B cell (primary cell): ENCODE results near the gene MGAT5. TPM values are rescaled to one million over a fixed set of nuclear protein-coding genes. Genes with fewer than 3 reads are reported as not detected.

ENCODE experiments used
- ATAC-seq: fragments of 200-7000 bp; cut with Tn5 transposase; one replicate; pipeline ENCODE4 v1.10.0; 2021; ENCODE audit warnings: low read depth, mild to moderate bottlenecking, moderate number of reproducible peaks, moderate library complexity
- CTCF ChIA-PET: fragments of 350-600 bp; sonication (Branson Sonifier 250); formaldehyde crosslinking; loops from one replicate; lab custom pipeline; 2021; ENCODE audit warnings: antibody characterized with exemption, inconsistent platforms; lab: Charles Lee
- POLR2A ChIA-PET: fragments of 350-600 bp; sonication (Branson Sonifier 250); formaldehyde crosslinking; loops from one replicate; lab custom pipeline; 2021; ENCODE audit warnings: antibody characterized with exemption; lab: Charles Lee
- DNase-seq: peaks from one replicate; pipeline ENCODE4 v3.0.0; 2013
- H2AFZ ChIP-seq: 2 replicates; pipeline ENCODE4 v1.6.1; 2012; ENCODE audit warnings: mild to moderate bottlenecking, low read depth, low read length; ENCODE audit not compliant: insufficient read depth, poor library complexity, severe bottlenecking
- H3K27ac ChIP-seq, 2 donors: 1 replicate in 1 of 2; 2 replicates in 1 of 2; pipeline ENCODE4 v1.5.1; 2012 to 2013; ENCODE audit warnings: low read length in 2 of 2, mild to moderate bottlenecking in 2 of 2, moderate library complexity in 1 of 2
- H3K27me3 ChIP-seq, 4 experiments: fragments of 200-600 bp in 1 of 4; sonication (generic) in 1 of 4; replicated peaks in 1 of 4; 1 replicate in 2 of 4; 2 replicates in 2 of 4; pipeline versions ENCODE4 v1.6.1 to v1.7.0; 2013 to 2016; ENCODE audit warnings: low read length in 3 of 4, mild to moderate bottlenecking in 2 of 4, mixed read lengths in 1 of 4, moderate library complexity in 1 of 4; ENCODE audit not compliant: insufficient read depth in 4 of 4, control insufficient read depth in 3 of 4; ENCODE audit errors: control extremely low read depth in 1 of 4
- H3K36me3 ChIP-seq, 2 experiments: replicated peaks in 1 of 2; 1 replicate in 1 of 2; 2 replicates in 1 of 2; pipeline versions ENCODE4 v1.6.1 to v1.7.1; 2013; ENCODE audit warnings: low read length in 1 of 2; ENCODE audit not compliant: insufficient read depth in 2 of 2, control insufficient read depth in 1 of 2; ENCODE audit errors: control extremely low read depth in 1 of 2, extremely low read depth in 1 of 2
- H3K4me1 ChIP-seq, 2 donors: fragments of 200-600 bp in 1 of 2; sonication (generic) in 1 of 2; 1 replicate in 1 of 2; 2 replicates in 1 of 2; pipeline versions ENCODE4 v1.5.1 to v1.6.1; 2013 to 2017; ENCODE audit warnings: low read length in 2 of 2; ENCODE audit not compliant: control insufficient read depth in 2 of 2, insufficient read depth in 2 of 2
- H3K4me2 ChIP-seq: replicated peaks from 2 replicates; pipeline ENCODE3; 2012; ENCODE audit warnings: mild to moderate bottlenecking, low read depth, low read length; ENCODE audit not compliant: poor library complexity, severe bottlenecking
- H3K4me3 ChIP-seq, 5 experiments: fragments of 200-600 bp in 1 of 5; sonication (generic) in 1 of 5; 1 replicate in 3 of 5; 2 replicates in 2 of 5; pipeline versions ENCODE4 v1.5.1 to v1.7.0; 2011 to 2016; ENCODE audit warnings: low read length in 4 of 5, mild to moderate bottlenecking in 4 of 5, low read depth in 2 of 5, control low read depth in 1 of 5, moderate library complexity in 1 of 5; ENCODE audit not compliant: insufficient read depth in 1 of 5; ENCODE audit errors: control extremely low read depth in 1 of 5, extremely low read depth in 1 of 5
- H3K79me2 ChIP-seq: fragments of 200-600 bp; sonication (generic); one replicate; pipeline ENCODE4 v1.6.0; 2016; ENCODE audit warnings: low read length; ENCODE audit not compliant: control insufficient read depth, insufficient read depth
- H3K9ac ChIP-seq: fragments of 200-600 bp; sonication (generic); 2 replicates; pipeline ENCODE4 v1.6.1; 2017; ENCODE audit warnings: mild to moderate bottlenecking, low read length, moderate library complexity
- H3K9me3 ChIP-seq, 3 donors: one replicate each; pipeline versions ENCODE4 v1.6.1 to v1.7.1; 2013; ENCODE audit warnings: low read length in 2 of 3; ENCODE audit not compliant: control insufficient read depth in 2 of 3, insufficient read depth in 1 of 3; ENCODE audit errors: control extremely low read depth in 1 of 3
- H4K20me1 ChIP-seq: 2 replicates; pipeline ENCODE4 v1.6.0; 2012; ENCODE audit warnings: mild to moderate bottlenecking, low read length; ENCODE audit not compliant: insufficient read depth, control insufficient read depth, poor library complexity, severe bottlenecking
- H3K27ac Mint-ChIP-seq: one replicate; pipeline ENCODE4 v1.8.0; 2021; ENCODE audit warnings: mixed read lengths
- H3K27me3 Mint-ChIP-seq: one replicate; pipeline ENCODE4 v1.8.0; 2021; ENCODE audit warnings: mixed read lengths
- H3K4me1 Mint-ChIP-seq: one replicate; pipeline ENCODE4 v1.8.0; 2021; ENCODE audit warnings: mixed read lengths
- H3K4me3 Mint-ChIP-seq: one replicate; pipeline ENCODE4 v1.8.0; 2021; ENCODE audit warnings: mixed read lengths
- H3K9me3 Mint-ChIP-seq: one replicate; pipeline ENCODE4 v1.8.0; 2022; ENCODE audit warnings: mixed read lengths; ENCODE audit not compliant: insufficient read depth
- CTCF ChIP-seq: fragments of 200-600 bp; IDR thresholded peaks from one replicate; pipeline ENCODE4 v1.8.0; 2022; ENCODE audit warnings: antibody characterized with exemption, mild to moderate bottlenecking
- EZH2 ChIP-seq: IDR thresholded peaks from 2 replicates; pipeline ENCODE4 v1.6.1; 2012; ENCODE audit warnings: borderline replicate concordance, low read depth, mild to moderate bottlenecking, moderate library complexity, low read length; ENCODE audit not compliant: insufficient read depth, poor library complexity, severe bottlenecking
- WGBS: methylation state at CpG from one replicate; pipeline ENCODE4 v1.1.5; 2013; ENCODE audit warnings: missing lambda C conversion rate; ENCODE audit not compliant: insufficient coverage; 5-methylcytosine and 5-hydroxymethylcytosine counted together
- intact Hi-C: fragments of 100-400 bp; cut with micrococcal nuclease; formaldehyde crosslinking; loops from one replicate; pipeline ENCODE4 v1.10.0; 2022
- polyA plus RNA-seq: library from polyadenylated mRNA; depleted of rRNA; stranded (reverse); fragments of >200 nt; gene quantifications from 2 replicates; pipeline ENCODE4 v1.2.3, GENCODE V29; 2012
- total RNA-seq, 2 donors: library from RNA; stranded (reverse); fragments of 120-200 nt in 1 of 2; gene quantifications; 1 replicate in 1 of 2; 2 replicates in 1 of 2; pipeline versions ENCODE4 v1.2.3 to v1.2.4, GENCODE V29; 2013 to 2022

MGAT5 gene
- total and polyA plus RNA-seq, 2 donors (not counting 1 experiment from before 2014, with no cell fraction given): 27.2 to 184 TPM

GRCh38 chr2:134292514-134292913, 38.6 kb downstream of the MGAT5 start:
- Histone ChIP-seq H3K4me1 (peaks cover 94 to 99% of the 10 kb centered on the region in 2 donors), H3K36me3 (peaks cover 1 to 10% of the 10 kb centered on the region in 2 experiments), H4K20me1 (no peaks in the 10 kb centered on the region), H3K27me3 (no peaks in the 10 kb centered on the region), H3K27ac (peak overlapping the region; percentile 85 to 95), H3K4me2 (peak overlapping the region; percentile 59), H3K9me3 (no peaks in the 10 kb centered on the region), H2AFZ (no peak overlapping the region), H3K79me2 (peaks cover 94% of the 10 kb centered on the region), H3K4me3 (no peak overlapping the region), H3K9ac (no peak overlapping the region)
- Mint-ChIP-seq H3K9me3 (no peaks in the 10 kb centered on the region), H3K27me3 (no peaks in the 10 kb centered on the region), H3K4me1 (peaks cover 36% of the 10 kb centered on the region), H3K27ac (peak overlapping the region; percentile 84), H3K4me3 (peak overlapping the region; percentile 75)
- ATAC-seq: no peak
- intact Hi-C loops: loop anchor here (5.0 kb wide), 1 partner anchor 40 kb away; the partner anchor contains the start of gene MGAT5
- ChIA-PET POLR2A (interaction anchor here (1.4 kb wide), 1 partner anchor 31 kb away, joined by 3 read pairs; no protein-coding TSS in a partner anchor), CTCF (interaction anchor here (0.7 to 1.4 kb wide), 3 partner anchors 20 to 47 kb away, joined by 3 to 8 read pairs (median 3); no protein-coding TSS in a partner anchor)
- TF ChIP-seq CTCF (no peak), EZH2 (no peak)
- WGBS: 96% methylated on average over 3 of the region's 3 CpGs
- DNase-seq: no peak
